B cell (primary cell): ENCODE results near the gene AKT2. TPM values are rescaled to one million over a fixed set of nuclear protein-coding genes. Genes with fewer than 3 reads are reported as not detected.

ENCODE experiments used
- ATAC-seq: fragments of 200-7000 bp; cut with Tn5 transposase; one replicate; pipeline ENCODE4 v1.10.0; 2021; ENCODE audit warnings: low read depth, mild to moderate bottlenecking, moderate number of reproducible peaks, moderate library complexity
- CTCF ChIA-PET: fragments of 350-600 bp; sonication (Branson Sonifier 250); formaldehyde crosslinking; loops from one replicate; lab custom pipeline; 2021; ENCODE audit warnings: antibody characterized with exemption, inconsistent platforms; lab: Charles Lee
- POLR2A ChIA-PET: fragments of 350-600 bp; sonication (Branson Sonifier 250); formaldehyde crosslinking; loops from one replicate; lab custom pipeline; 2021; ENCODE audit warnings: antibody characterized with exemption; lab: Charles Lee
- DNase-seq: peaks from one replicate; pipeline ENCODE4 v3.0.0; 2013
- H2AFZ ChIP-seq: 2 replicates; pipeline ENCODE4 v1.6.1; 2012; ENCODE audit warnings: mild to moderate bottlenecking, low read depth, low read length; ENCODE audit not compliant: insufficient read depth, poor library complexity, severe bottlenecking
- H3K27ac ChIP-seq, 2 donors: 1 replicate in 1 of 2; 2 replicates in 1 of 2; pipeline ENCODE4 v1.5.1; 2012 to 2013; ENCODE audit warnings: low read length in 2 of 2, mild to moderate bottlenecking in 2 of 2, moderate library complexity in 1 of 2
- H3K27me3 ChIP-seq, 4 experiments: fragments of 200-600 bp in 1 of 4; sonication (generic) in 1 of 4; replicated peaks in 1 of 4; 1 replicate in 2 of 4; 2 replicates in 2 of 4; pipeline versions ENCODE4 v1.6.1 to v1.7.0; 2013 to 2016; ENCODE audit warnings: low read length in 3 of 4, mild to moderate bottlenecking in 2 of 4, mixed read lengths in 1 of 4, moderate library complexity in 1 of 4; ENCODE audit not compliant: insufficient read depth in 4 of 4, control insufficient read depth in 3 of 4; ENCODE audit errors: control extremely low read depth in 1 of 4
- H3K36me3 ChIP-seq, 2 experiments: replicated peaks in 1 of 2; 1 replicate in 1 of 2; 2 replicates in 1 of 2; pipeline versions ENCODE4 v1.6.1 to v1.7.1; 2013; ENCODE audit warnings: low read length in 1 of 2; ENCODE audit not compliant: insufficient read depth in 2 of 2, control insufficient read depth in 1 of 2; ENCODE audit errors: control extremely low read depth in 1 of 2, extremely low read depth in 1 of 2
- H3K4me1 ChIP-seq, 2 donors: fragments of 200-600 bp in 1 of 2; sonication (generic) in 1 of 2; 1 replicate in 1 of 2; 2 replicates in 1 of 2; pipeline versions ENCODE4 v1.5.1 to v1.6.1; 2013 to 2017; ENCODE audit warnings: low read length in 2 of 2; ENCODE audit not compliant: control insufficient read depth in 2 of 2, insufficient read depth in 2 of 2
- H3K4me2 ChIP-seq: replicated peaks from 2 replicates; pipeline ENCODE3; 2012; ENCODE audit warnings: mild to moderate bottlenecking, low read depth, low read length; ENCODE audit not compliant: poor library complexity, severe bottlenecking
- H3K4me3 ChIP-seq, 5 experiments: fragments of 200-600 bp in 1 of 5; sonication (generic) in 1 of 5; 1 replicate in 3 of 5; 2 replicates in 2 of 5; pipeline versions ENCODE4 v1.5.1 to v1.7.0; 2011 to 2016; ENCODE audit warnings: low read length in 4 of 5, mild to moderate bottlenecking in 4 of 5, low read depth in 2 of 5, control low read depth in 1 of 5, moderate library complexity in 1 of 5; ENCODE audit not compliant: insufficient read depth in 1 of 5; ENCODE audit errors: control extremely low read depth in 1 of 5, extremely low read depth in 1 of 5
- H3K79me2 ChIP-seq: fragments of 200-600 bp; sonication (generic); one replicate; pipeline ENCODE4 v1.6.0; 2016; ENCODE audit warnings: low read length; ENCODE audit not compliant: control insufficient read depth, insufficient read depth
- H3K9ac ChIP-seq: fragments of 200-600 bp; sonication (generic); 2 replicates; pipeline ENCODE4 v1.6.1; 2017; ENCODE audit warnings: mild to moderate bottlenecking, low read length, moderate library complexity
- H3K9me3 ChIP-seq, 3 donors: one replicate each; pipeline versions ENCODE4 v1.6.1 to v1.7.1; 2013; ENCODE audit warnings: low read length in 2 of 3; ENCODE audit not compliant: control insufficient read depth in 2 of 3, insufficient read depth in 1 of 3; ENCODE audit errors: control extremely low read depth in 1 of 3
- H4K20me1 ChIP-seq: 2 replicates; pipeline ENCODE4 v1.6.0; 2012; ENCODE audit warnings: mild to moderate bottlenecking, low read length; ENCODE audit not compliant: insufficient read depth, control insufficient read depth, poor library complexity, severe bottlenecking
- H3K27ac Mint-ChIP-seq: one replicate; pipeline ENCODE4 v1.8.0; 2021; ENCODE audit warnings: mixed read lengths
- H3K27me3 Mint-ChIP-seq: one replicate; pipeline ENCODE4 v1.8.0; 2021; ENCODE audit warnings: mixed read lengths
- H3K4me1 Mint-ChIP-seq: one replicate; pipeline ENCODE4 v1.8.0; 2021; ENCODE audit warnings: mixed read lengths
- H3K4me3 Mint-ChIP-seq: one replicate; pipeline ENCODE4 v1.8.0; 2021; ENCODE audit warnings: mixed read lengths
- H3K9me3 Mint-ChIP-seq: one replicate; pipeline ENCODE4 v1.8.0; 2022; ENCODE audit warnings: mixed read lengths; ENCODE audit not compliant: insufficient read depth
- CTCF ChIP-seq: fragments of 200-600 bp; IDR thresholded peaks from one replicate; pipeline ENCODE4 v1.8.0; 2022; ENCODE audit warnings: antibody characterized with exemption, mild to moderate bottlenecking
- EZH2 ChIP-seq: IDR thresholded peaks from 2 replicates; pipeline ENCODE4 v1.6.1; 2012; ENCODE audit warnings: borderline replicate concordance, low read depth, mild to moderate bottlenecking, moderate library complexity, low read length; ENCODE audit not compliant: insufficient read depth, poor library complexity, severe bottlenecking
- WGBS: methylation state at CpG from one replicate; pipeline ENCODE4 v1.1.5; 2013; ENCODE audit warnings: missing lambda C conversion rate; ENCODE audit not compliant: insufficient coverage; 5-methylcytosine and 5-hydroxymethylcytosine counted together
- intact Hi-C: fragments of 100-400 bp; cut with micrococcal nuclease; formaldehyde crosslinking; loops from one replicate; pipeline ENCODE4 v1.10.0; 2022
- polyA plus RNA-seq: library from polyadenylated mRNA; depleted of rRNA; stranded (reverse); fragments of >200 nt; gene quantifications from 2 replicates; pipeline ENCODE4 v1.2.3, GENCODE V29; 2012
- total RNA-seq, 2 donors: library from RNA; stranded (reverse); fragments of 120-200 nt in 1 of 2; gene quantifications; 1 replicate in 1 of 2; 2 replicates in 1 of 2; pipeline versions ENCODE4 v1.2.3 to v1.2.4, GENCODE V29; 2013 to 2022

Gene AKT2
- total and polyA plus RNA-seq, 2 donors (not counting 1 experiment from before 2014, with no cell fraction given), result 195 to 243 TPM

- no peaks in the 10 kb centered on the region for H3K36me3 ChIP-seq
- ATAC-seq (peak; percentile 74), DNase-seq (peak; percentile 100)
- no peaks in the 10 kb centered on the region for H3K9me3 Mint-ChIP-seq
- intact Hi-C loops, result loop anchor here (1.0 to 10.0 kb wide), 9 partner anchors 63 to 979 kb away; partner anchors contain the start of genes BLVRB, C19orf47, EGLN2 and HNRNPUL1
- H3K4me1 ChIP-seq, result peaks cover 40 to 54% of the 10 kb centered on the region in 2 donors
- CTCF ChIA-PET, result interaction anchor here (0.6 to 4.6 kb wide), 5 partner anchors 19 to 1250 kb away, joined by 3 to 32 read pairs (median 3); partner anchors contain the start of gene SERTAD1
- peak overlapping the region; percentile 9 for H2AFZ ChIP-seq
- POLR2A ChIA-PET, result interaction anchor here (0.6 to 1.9 kb wide), 8 partner anchors 11 to 1956 kb away, joined by 3 to 11 read pairs (median 4); partner anchors contain the start of genes C19orf47, PLD3 and SERTAD1
- no peaks in the 10 kb centered on the region for H3K9me3 ChIP-seq
- peak overlapping the region; percentile 97 for H3K27ac Mint-ChIP-seq
- H4K20me1 ChIP-seq, result peaks cover 8% of the 10 kb centered on the region
- no peak for TF ChIP-seq EZH2
- TF ChIP-seq CTCF, result no peak
- no peaks in the 10 kb centered on the region for H3K27me3 ChIP-seq
- peak overlapping the region; percentile 100 for H3K9ac ChIP-seq
- peaks cover 44% of the 10 kb centered on the region for H3K79me2 ChIP-seq
- H3K27ac ChIP-seq, result peak overlapping the region; percentile 99 to 100
- WGBS, result 4% methylated on average over 29 of the region's 42 CpGs
- peak overlapping the region; percentile 87 for H3K4me3 Mint-ChIP-seq
- H3K4me2 ChIP-seq, result peak overlapping the region; percentile 76
- H3K4me3 ChIP-seq, result peak overlapping the region in 4 of 5 experiments; percentile 68 to 89 (median 78)
- H3K4me1 Mint-ChIP-seq, result peaks cover 53% of the 10 kb centered on the region
- no peaks in the 10 kb centered on the region for H3K27me3 Mint-ChIP-seq
These were observed 449 bp upstream of the AKT2 start for GRCh38 chr19:40285353-40286234.

GRCh38 chr19:40284251-40284500 is 969 bp downstream of the AKT2 start:
- POLR2A ChIA-PET, result interaction anchor here (0.6 to 1.9 kb wide), 2 partner anchors 64 to 101 kb away, joined by 4 to 11 read pairs; partner anchors contain the start of genes C19orf47 and PLD3
- CTCF ChIA-PET, result interaction anchor here (1.1 to 4.6 kb wide), 3 partner anchors 10 to 145 kb away, joined by 3 to 32 read pairs (median 4); no protein-coding TSS in a partner anchor

More at GRCh38 chr19:40284251-40284500, 969 bp downstream of the AKT2 start:
- Histone ChIP-seq H3K4me2 (peak overlapping the region; percentile 93), H3K27me3 (no peaks in the 10 kb centered on the region), H3K36me3 (no peaks in the 10 kb centered on the region), H3K79me2 (peaks cover 58% of the 10 kb centered on the region), H4K20me1 (peaks cover 22% of the 10 kb centered on the region), H3K9ac (peak overlapping the region; percentile 100), H3K27ac (peak overlapping the region; percentile 99 to 100), H3K4me3 (peak overlapping the region; percentile 66 to 89 (median 80)), H3K9me3 (no peaks in the 10 kb centered on the region), H2AFZ (peak overlapping the region; percentile 50), H3K4me1 (peaks cover 55 to 68% of the 10 kb centered on the region in 2 donors)
- Mint-ChIP-seq H3K4me1 (peaks cover 64% of the 10 kb centered on the region), H3K4me3 (peak overlapping the region; percentile 86), H3K27me3 (no peaks in the 10 kb centered on the region), H3K9me3 (no peaks in the 10 kb centered on the region), H3K27ac (peak overlapping the region; percentile 98)
- 0% methylated on average over 2 of the region's 4 CpGs for WGBS
- intact Hi-C loops, result loop anchor here (2.0 to 10.0 kb wide), 3 partner anchors 321 to 981 kb away; partner anchors contain the start of genes EGLN2 and HNRNPUL1
- ATAC-seq, result no peak
- DNase-seq, result no peak
- TF ChIP-seq CTCF (no peak), EZH2 (no peak)
